Natural killer cell (primary cell): Measurements from ENCODE around the gene RSPO1. TPM values are rescaled to one million over a fixed set of nuclear protein-coding genes. Genes with fewer than 3 reads are reported as not detected.

Experiments
- ATAC-seq, 3 donors: fragments of 150-1000 bp in 2 of 3; fragments of 200-7000 bp in 1 of 3; cut with Tn5 transposase; 1 replicate in 1 of 3; 2 replicates in 2 of 3; pipeline ENCODE4 v1.10.0; 2021; ENCODE audit warnings: mild to moderate bottlenecking in 2 of 3, moderate library complexity in 2 of 3
- DNase-seq, 2 donors: peaks; one replicate each; pipeline versions ENCODE4 v3.0.0 to v3.0.0-alpha.2; 2013 to 2021; ENCODE audit warnings: mixed read lengths in 1 of 2
- H3K27ac ChIP-seq: one replicate; pipeline ENCODE4 v1.5.1; 2013; ENCODE audit warnings: mild to moderate bottlenecking, low read length
- H3K27me3 ChIP-seq: one replicate; pipeline ENCODE4 v1.6.1; 2013; ENCODE audit warnings: low read length; ENCODE audit not compliant: control insufficient read depth, insufficient read depth
- H3K36me3 ChIP-seq: one replicate; pipeline ENCODE4 v1.6.1; 2013; ENCODE audit warnings: low read length; ENCODE audit not compliant: control insufficient read depth, insufficient read depth
- H3K4me1 ChIP-seq: one replicate; pipeline ENCODE4 v1.6.1; 2013; ENCODE audit warnings: low read length; ENCODE audit not compliant: control insufficient read depth, insufficient read depth
- H3K4me3 ChIP-seq: one replicate; pipeline ENCODE4 v1.5.1; 2013; ENCODE audit warnings: low read length
- H3K9me3 ChIP-seq: one replicate; pipeline ENCODE4 v1.6.1; 2013; ENCODE audit warnings: low read length; ENCODE audit not compliant: control insufficient read depth, insufficient read depth
- H3K27ac Mint-ChIP-seq, 2 donors: one replicate each; pipeline ENCODE4 v1.8.0; 2022; ENCODE audit warnings: mild to moderate bottlenecking in 2 of 2, mixed read lengths in 2 of 2, moderate library complexity in 1 of 2
- H3K27me3 Mint-ChIP-seq, 2 donors: one replicate each; pipeline ENCODE4 v1.8.0; 2022; ENCODE audit warnings: low read depth in 2 of 2, mixed read lengths in 2 of 2
- H3K36me3 Mint-ChIP-seq: one replicate; pipeline ENCODE4 v1.8.0; 2022; ENCODE audit warnings: mixed read lengths
- H3K4me1 Mint-ChIP-seq, 2 donors: one replicate each; pipeline ENCODE4 v1.8.0; 2022; ENCODE audit warnings: mixed read lengths in 2 of 2
- H3K4me3 Mint-ChIP-seq: one replicate; pipeline ENCODE4 v1.8.0; 2022; ENCODE audit warnings: mild to moderate bottlenecking, moderate library complexity, mixed read lengths
- H3K9me3 Mint-ChIP-seq, 2 donors: one replicate each; pipeline ENCODE4 v1.8.0; 2022; ENCODE audit warnings: mixed read lengths in 2 of 2
- WGBS: methylation state at CpG from one replicate; pipeline ENCODE4 v1.1.7; 2013; ENCODE audit warnings: missing lambda C conversion rate; ENCODE audit not compliant: insufficient coverage; 5-methylcytosine and 5-hydroxymethylcytosine counted together
- intact Hi-C: fragments of 100-400 bp; cut with micrococcal nuclease; formaldehyde crosslinking; loops from one replicate; pipeline ENCODE4 v1.14.2; 2022
- total RNA-seq, 4 donors: library from RNA; stranded (reverse); fragments of 120-200 nt in 1 of 4; gene quantifications; one replicate each; pipeline versions ENCODE4 v1.2.3 to v1.2.4, GENCODE V29; 2013 to 2022
- TF ChIP-seq, protein P1 (sequence below): fragments of 200-600 bp; IDR thresholded peaks from one replicate; pipeline ENCODE4 v1.8.0; 2022; ENCODE audit warnings: antibody characterized with exemption

The RSPO1 gene
- total RNA-seq, 3 donors from 2014 or later (not counting 1 experiment from before 2014, with no cell fraction given): not detected

DNA sequence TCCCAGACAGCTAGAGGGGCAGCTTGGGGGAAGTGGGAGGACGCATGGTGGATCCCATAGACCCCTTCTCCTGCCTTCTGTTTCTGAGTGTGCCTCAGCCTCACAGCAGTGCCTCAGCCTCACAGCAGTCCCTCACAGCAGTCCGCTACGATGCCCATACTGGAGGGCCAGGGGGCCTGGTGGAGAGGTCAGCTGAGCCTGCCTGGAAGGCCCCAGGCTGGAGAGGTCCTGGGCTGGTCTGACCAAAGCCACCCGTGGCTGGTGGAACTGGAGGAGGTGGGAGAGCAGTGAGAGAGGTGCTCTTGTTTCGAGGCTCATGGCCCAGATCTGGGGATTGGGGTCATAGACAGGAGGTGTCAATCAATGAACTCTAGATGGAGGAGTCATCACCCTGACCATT is 16.0 kb upstream of the RSPO1 start:
- ATAC-seq: no peak
- Mint-ChIP-seq H3K36me3 (no peaks in the 10 kb centered on the region), H3K4me1 (no peaks in the 10 kb centered on the region), H3K9me3 (no peaks in the 10 kb centered on the region), H3K27me3 (no peaks in the 10 kb centered on the region), H3K4me3 (no peak overlapping the region), H3K27ac (no peak overlapping the region)
- Histone ChIP-seq H3K4me1 (no peaks in the 10 kb centered on the region), H3K4me3 (no peak overlapping the region), H3K36me3 (no peaks in the 10 kb centered on the region), H3K27ac (no peak overlapping the region), H3K9me3 (no peaks in the 10 kb centered on the region), H3K27me3 (no peaks in the 10 kb centered on the region)
- DNase-seq: no peak
- intact Hi-C loops: no loop called here
- 85% methylated on average over 5 of the region's 5 CpGs for WGBS
- TF ChIP-seq, protein P1, sequence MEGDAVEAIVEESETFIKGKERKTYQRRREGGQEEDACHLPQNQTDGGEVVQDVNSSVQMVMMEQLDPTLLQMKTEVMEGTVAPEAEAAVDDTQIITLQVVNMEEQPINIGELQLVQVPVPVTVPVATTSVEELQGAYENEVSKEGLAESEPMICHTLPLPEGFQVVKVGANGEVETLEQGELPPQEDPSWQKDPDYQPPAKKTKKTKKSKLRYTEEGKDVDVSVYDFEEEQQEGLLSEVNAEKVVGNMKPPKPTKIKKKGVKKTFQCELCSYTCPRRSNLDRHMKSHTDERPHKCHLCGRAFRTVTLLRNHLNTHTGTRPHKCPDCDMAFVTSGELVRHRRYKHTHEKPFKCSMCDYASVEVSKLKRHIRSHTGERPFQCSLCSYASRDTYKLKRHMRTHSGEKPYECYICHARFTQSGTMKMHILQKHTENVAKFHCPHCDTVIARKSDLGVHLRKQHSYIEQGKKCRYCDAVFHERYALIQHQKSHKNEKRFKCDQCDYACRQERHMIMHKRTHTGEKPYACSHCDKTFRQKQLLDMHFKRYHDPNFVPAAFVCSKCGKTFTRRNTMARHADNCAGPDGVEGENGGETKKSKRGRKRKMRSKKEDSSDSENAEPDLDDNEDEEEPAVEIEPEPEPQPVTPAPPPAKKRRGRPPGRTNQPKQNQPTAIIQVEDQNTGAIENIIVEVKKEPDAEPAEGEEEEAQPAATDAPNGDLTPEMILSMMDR: no peak

DNA sequence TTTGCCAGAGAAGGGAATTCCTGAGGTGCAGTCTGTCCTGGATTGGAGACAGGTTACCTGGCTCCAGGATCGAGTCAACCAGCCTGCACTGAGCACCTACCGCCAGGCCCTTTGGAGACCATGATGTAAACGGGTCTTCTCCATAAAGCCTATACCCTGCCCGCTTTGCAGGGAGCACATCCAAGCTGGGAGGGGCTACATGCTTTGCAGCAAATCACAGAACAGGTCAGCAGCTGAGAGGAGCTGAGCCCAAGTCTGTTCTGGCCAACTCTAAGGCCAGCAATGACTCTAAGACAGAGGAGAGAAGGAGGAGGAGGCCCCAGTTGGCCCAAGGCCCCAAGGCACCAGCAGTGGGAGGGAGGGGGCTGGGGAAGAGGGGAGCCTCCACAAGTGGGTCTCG is 15.5 kb upstream of the RSPO1 start:
- Histone ChIP-seq H3K27me3 (no peaks in the 10 kb centered on the region), H3K4me3 (no peak overlapping the region), H3K36me3 (no peaks in the 10 kb centered on the region), H3K4me1 (no peaks in the 10 kb centered on the region), H3K9me3 (no peaks in the 10 kb centered on the region), H3K27ac (no peak overlapping the region)
- H3K36me3 Mint-ChIP-seq: no peaks in the 10 kb centered on the region
- intact Hi-C loops: no loop called here
- H3K27me3 Mint-ChIP-seq: no peaks in the 10 kb centered on the region
- WGBS: 89% methylated on average over 5 of the region's 5 CpGs
- TF ChIP-seq, protein P1: no peak
- H3K4me3 Mint-ChIP-seq: no peak overlapping the region
- H3K9me3 Mint-ChIP-seq: no peaks in the 10 kb centered on the region
- no peak overlapping the region for H3K27ac Mint-ChIP-seq
- H3K4me1 Mint-ChIP-seq: no peaks in the 10 kb centered on the region
- DNase-seq: no peak
- no peak for ATAC-seq

DNA sequence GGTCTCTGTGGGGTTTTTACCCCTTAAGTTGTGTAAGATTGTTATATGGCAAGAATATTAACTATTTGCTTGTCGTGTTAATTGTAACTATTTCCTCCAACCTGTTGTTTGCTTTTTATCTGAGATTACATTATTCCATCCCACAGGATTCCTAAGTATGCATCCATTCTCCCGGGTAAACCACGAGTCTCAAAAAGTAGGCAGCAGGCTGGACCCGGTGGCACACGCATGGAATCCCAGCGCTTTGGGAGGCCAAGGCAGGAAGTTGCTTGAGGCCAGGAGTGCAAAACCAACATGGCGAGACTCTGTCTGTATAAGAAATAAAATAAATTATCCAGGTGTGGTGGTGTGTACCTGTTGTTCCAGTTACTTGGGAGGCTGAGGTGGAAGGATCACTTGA is 12.6 kb upstream of the RSPO1 start:
- Histone ChIP-seq H3K27ac (no peak overlapping the region), H3K9me3 (no peaks in the 10 kb centered on the region), H3K27me3 (no peaks in the 10 kb centered on the region), H3K4me1 (no peaks in the 10 kb centered on the region), H3K4me3 (no peak overlapping the region), H3K36me3 (no peaks in the 10 kb centered on the region)
- TF ChIP-seq, protein P1: no peak
- ATAC-seq: no peak
- intact Hi-C loops: no loop called here
- H3K4me3 Mint-ChIP-seq: no peak overlapping the region
- H3K4me1 Mint-ChIP-seq: no peaks in the 10 kb centered on the region
- no peaks in the 10 kb centered on the region for H3K9me3 Mint-ChIP-seq
- WGBS: 86% methylated on average over 6 of the region's 7 CpGs
- DNase-seq: no peak
- H3K27ac Mint-ChIP-seq: no peak overlapping the region
- no peaks in the 10 kb centered on the region for H3K36me3 Mint-ChIP-seq
- peaks cover 5 to 13% of the 10 kb centered on the region in 2 donors for H3K27me3 Mint-ChIP-seq

DNA sequence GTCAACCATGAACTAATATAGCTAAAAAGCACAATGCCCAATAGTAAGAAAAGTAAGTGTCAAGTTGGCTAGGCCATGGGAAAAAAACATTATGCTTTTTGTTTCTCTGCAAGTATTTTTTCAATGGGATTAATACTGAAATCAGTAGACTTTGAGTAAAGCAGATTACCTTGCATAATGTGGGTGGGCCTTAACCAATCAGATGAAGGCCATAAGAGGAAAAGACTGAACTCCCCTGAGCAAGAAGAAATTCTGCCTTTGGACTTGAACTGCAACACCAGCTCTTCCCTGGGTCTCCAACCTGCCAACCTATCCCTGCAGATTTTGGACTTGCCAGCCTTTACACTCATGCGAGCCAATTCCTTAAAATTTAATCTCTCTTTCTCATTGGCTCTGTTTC is 6.4 kb upstream of the RSPO1 start:
- Histone ChIP-seq H3K4me1 (no peaks in the 10 kb centered on the region), H3K36me3 (no peaks in the 10 kb centered on the region), H3K4me3 (no peak overlapping the region), H3K9me3 (peaks cover 3% of the 10 kb centered on the region), H3K27me3 (no peaks in the 10 kb centered on the region), H3K27ac (no peak overlapping the region)
- no peak overlapping the region for H3K4me3 Mint-ChIP-seq
- WGBS: 100% methylated on average over 1 of the region's 1 CpG
- TF ChIP-seq, protein P1: no peak
- no peak overlapping the region for H3K27ac Mint-ChIP-seq
- no peak for ATAC-seq
- peaks cover 13 to 35% of the 10 kb centered on the region in 2 donors for H3K27me3 Mint-ChIP-seq
- no peak for DNase-seq
- H3K9me3 Mint-ChIP-seq: no peaks in the 10 kb centered on the region
- intact Hi-C loops: no loop called here
- H3K36me3 Mint-ChIP-seq: no peaks in the 10 kb centered on the region
- H3K4me1 Mint-ChIP-seq: no peaks in the 10 kb centered on the region
